Effector memory CD4-positive, alpha-beta T cell (primary cell): Measurements from ENCODE around the gene PRTN3.
A peak's percentile ranks its signal among the peaks of the same experiment; 100 is the strongest.

ENCODE experiments used
- DNase-seq, 3 donors: peaks; one replicate each; pipeline ENCODE4 v3.0.0-alpha.2; 2020
- H3K27ac ChIP-seq: 2 replicates; pipeline ENCODE4 v1.7.0; 2013; ENCODE audit warnings: mild to moderate bottlenecking, low read length, moderate library complexity; ENCODE audit not compliant: insufficient read depth, poor library complexity, severe bottlenecking
- H3K27me3 ChIP-seq: replicated peaks from 2 replicates; pipeline ENCODE4 v1.7.0; 2013; ENCODE audit warnings: mild to moderate bottlenecking, low read length; ENCODE audit not compliant: insufficient read depth, control insufficient read depth, poor library complexity, severe bottlenecking
- H3K36me3 ChIP-seq: 2 replicates; pipeline ENCODE4 v1.7.0; 2013; ENCODE audit warnings: mild to moderate bottlenecking, low read length, moderate library complexity; ENCODE audit not compliant: control insufficient read depth, insufficient read depth
- H3K4me1 ChIP-seq: 2 replicates; pipeline ENCODE4 v1.7.0; 2013; ENCODE audit warnings: low read length, mild to moderate bottlenecking; ENCODE audit not compliant: control insufficient read depth, insufficient read depth, poor library complexity, severe bottlenecking
- H3K4me3 ChIP-seq: 2 replicates; pipeline ENCODE4 v1.7.0; 2013; ENCODE audit warnings: low read length, low read depth, mild to moderate bottlenecking; ENCODE audit not compliant: insufficient read depth, poor library complexity, severe bottlenecking
- H3K9me3 ChIP-seq: 2 replicates; pipeline ENCODE4 v1.7.0; 2013; ENCODE audit warnings: mild to moderate bottlenecking, low read length, moderate library complexity; ENCODE audit not compliant: control insufficient read depth

Gene PRTN3

GRCh38 chr19:892894-893689, 52.3 kb downstream of the PRTN3 start, which contains the start of the genes MED16 and RNU6-9:
TSS of gene MED16 (minus strand) at chr19:893187. CDS start at chr19:891131, 2,056 bp downstream.
TSS of gene RNU6-9 (plus strand) at chr19:893484.
- Histone ChIP-seq H3K9me3 (no peaks in the 10 kb centered on the region), H3K27me3 (no peaks in the 10 kb centered on the region), H3K4me1 (peaks cover 18% of the 10 kb centered on the region), H3K36me3 (peaks cover 30% of the 10 kb centered on the region), H3K27ac (peak within 1 kb of the TSS; percentile 87), H3K4me3 (peak within 1 kb of the TSS; percentile 91)
- DNase-seq, result peak; percentile 85 to 89 (median 86)

- no peaks in the 10 kb centered on the region for H3K9me3 ChIP-seq
- H3K4me1 ChIP-seq, result peaks cover 15% of the 10 kb centered on the region
- H3K27me3 ChIP-seq, result no peaks in the 10 kb centered on the region
- peaks cover 37% of the 10 kb centered on the region for H3K36me3 ChIP-seq
- DNase-seq, result no peak
- H3K4me3 ChIP-seq, result no peak overlapping the region
- H3K27ac ChIP-seq, result no peak overlapping the region
Measured at GRCh38 chr19:896434-896833, 55.6 kb downstream of the PRTN3 start.

GRCh38 chr19:896999-897398, 56.2 kb downstream of the PRTN3 start:
- H3K9me3 ChIP-seq, result no peaks in the 10 kb centered on the region
- no peak overlapping the region for H3K4me3 ChIP-seq
- DNase-seq, result no peak
- no peaks in the 10 kb centered on the region for H3K27me3 ChIP-seq
- H3K36me3 ChIP-seq, result peaks cover 43% of the 10 kb centered on the region
- H3K4me1 ChIP-seq, result peaks cover 12% of the 10 kb centered on the region
- H3K27ac ChIP-seq, result no peak overlapping the region

GRCh38 chr19:897442-898039, 56.7 kb downstream of the PRTN3 start:
- H3K27ac ChIP-seq, result no peak overlapping the region
- DNase-seq, result no peak
- H3K4me1 ChIP-seq, result peaks cover 7% of the 10 kb centered on the region
- H3K4me3 ChIP-seq, result no peak overlapping the region
- peaks cover 48% of the 10 kb centered on the region for H3K36me3 ChIP-seq
- H3K27me3 ChIP-seq, result no peaks in the 10 kb centered on the region
- H3K9me3 ChIP-seq, result no peaks in the 10 kb centered on the region
